GM19452 (cell line): ENCODE results near the gene KANSL1.
"Not testable (repeated sequence)": the region's sequence is repeated elsewhere in the genome, so short reads cannot be mapped to it uniquely, and the experiment has no call there.

Experiments
- ATAC-seq: cut with Tn5 transposase; IDR thresholded peaks from one replicate; pipeline ENCODE4 v1.9.1; 2021; ENCODE audit not compliant: unreplicated experiment

The KANSL1 gene

DNA sequence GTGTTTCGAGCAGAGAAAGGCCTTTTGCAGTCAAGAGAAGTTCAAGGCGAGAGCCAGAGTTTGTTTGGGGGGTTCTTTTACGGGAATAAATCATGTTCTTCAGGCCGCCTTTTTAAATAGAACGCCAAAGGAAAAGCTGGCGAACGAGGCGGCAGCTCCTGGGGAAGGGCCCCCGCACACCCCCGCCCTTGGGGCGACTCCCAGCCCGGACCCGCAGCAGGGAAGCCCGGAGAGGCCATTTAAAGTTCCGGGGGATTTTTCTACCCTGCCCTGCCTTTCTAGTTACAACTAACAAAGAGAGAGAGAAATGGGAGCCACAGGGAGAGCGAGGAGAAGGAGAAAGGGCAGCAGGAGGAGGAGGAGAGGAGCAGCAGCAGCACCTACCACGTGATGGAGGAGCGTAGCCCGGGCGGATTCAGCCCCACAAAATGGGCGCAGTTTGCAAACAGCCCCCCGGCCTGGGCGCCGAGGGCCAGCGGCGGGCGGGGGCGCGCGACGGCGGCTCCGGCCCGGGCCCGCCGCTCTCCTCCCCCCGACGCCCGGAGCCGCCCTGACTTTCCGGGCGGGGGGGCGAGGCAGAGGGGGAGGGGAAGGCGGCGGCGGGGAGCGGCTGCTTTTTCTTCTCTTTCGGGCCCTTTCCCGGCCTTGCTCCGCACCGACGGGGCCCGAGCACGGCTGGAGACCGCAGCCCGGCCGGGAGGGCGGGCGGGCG, 634 bp downstream of the KANSL1 start:
- ATAC-seq = peak; percentile 27

DNA sequence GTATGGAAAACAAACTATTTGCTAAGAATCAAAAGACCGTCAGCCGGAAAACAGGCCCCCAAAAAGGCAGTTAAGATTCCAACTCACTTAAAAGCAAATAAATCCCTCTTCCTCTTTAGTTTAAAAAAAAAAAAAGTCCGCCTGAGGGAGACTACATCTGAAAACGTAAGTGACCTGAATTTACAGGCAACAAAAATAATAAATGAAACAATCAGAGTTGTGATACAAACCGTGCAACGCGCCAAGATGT, 1.1 kb downstream of the KANSL1 start:
- no peak for ATAC-seq

DNA sequence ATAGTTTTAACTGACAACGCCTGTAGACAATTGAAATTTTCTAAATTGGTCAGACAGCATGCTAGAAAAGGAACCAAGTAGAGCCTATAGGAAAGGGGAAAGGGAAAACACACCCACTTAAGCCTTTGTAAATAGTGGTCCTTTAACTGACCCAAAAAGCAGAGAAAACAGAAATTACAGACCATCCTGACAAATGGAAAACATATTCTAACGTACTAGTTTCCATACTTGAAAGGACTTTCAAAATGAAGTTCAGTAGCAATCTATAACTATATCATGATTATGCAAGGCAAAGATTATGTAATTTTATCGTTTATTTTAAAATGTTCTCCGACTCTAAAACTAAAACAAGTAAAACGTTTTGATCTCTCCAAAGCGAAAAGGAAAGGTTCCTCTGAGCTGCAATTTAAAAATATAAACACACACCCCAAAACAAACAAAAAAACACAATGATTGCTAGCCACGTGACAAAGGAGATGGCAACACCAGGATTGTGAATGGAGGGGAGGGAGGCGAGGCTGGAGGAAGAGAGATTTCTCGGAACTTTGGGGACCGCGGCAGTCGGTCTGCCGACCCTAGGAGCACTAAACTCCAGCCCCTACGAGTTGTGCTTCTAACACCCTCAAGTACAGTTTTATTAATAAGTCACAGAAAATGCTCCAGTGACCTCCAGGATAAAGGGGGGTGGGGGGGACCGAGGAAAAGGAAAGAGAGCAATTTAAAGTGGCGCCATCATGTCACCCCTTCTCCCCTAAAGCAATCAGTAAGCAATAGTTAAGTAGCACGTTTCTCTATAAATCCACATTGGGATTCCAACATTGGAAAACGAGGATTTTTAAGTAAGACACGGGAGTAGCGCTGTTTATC, 1.7 kb downstream of the KANSL1 start:
- no peak for ATAC-seq

DNA sequence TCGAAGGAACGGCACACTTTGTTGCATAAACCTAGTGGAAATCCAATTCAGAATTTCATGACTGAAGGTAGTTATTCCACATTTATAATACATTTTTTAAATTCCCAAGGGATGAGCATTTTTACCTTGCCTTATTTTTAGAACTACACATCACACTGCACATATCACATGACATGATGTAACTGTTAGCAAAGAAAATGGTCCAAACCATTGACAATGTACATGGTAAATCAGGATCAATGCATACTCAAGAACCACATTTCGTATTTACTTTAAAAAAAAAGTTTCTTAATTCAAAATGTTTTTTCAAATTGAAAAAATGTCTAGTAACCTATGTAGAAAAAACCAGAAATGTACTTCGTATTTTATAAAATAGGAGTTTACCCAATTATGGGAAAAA, 2.5 kb downstream of the KANSL1 start:
- no peak for ATAC-seq

DNA sequence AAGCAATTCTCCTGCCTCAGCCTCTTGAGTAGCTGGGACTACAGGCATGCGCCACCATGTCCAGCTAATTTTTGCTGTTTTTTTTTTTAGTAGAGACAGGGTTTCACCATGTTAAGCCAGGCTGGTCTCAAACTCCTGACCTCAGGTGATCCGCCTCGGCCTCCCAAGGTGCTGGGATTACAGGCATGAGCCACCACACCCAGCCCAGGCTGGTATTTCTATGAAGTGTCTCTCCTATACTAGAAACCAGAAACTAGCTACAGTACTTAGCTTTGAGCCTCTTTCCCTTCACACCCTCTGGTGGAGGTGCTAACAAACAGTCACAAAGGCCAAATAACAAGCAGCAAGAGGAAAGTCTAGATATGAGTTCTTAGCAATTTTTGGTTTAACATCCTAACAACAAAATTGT, 6.4 kb downstream of the KANSL1 start:
- not testable (repeated sequence) for ATAC-seq

DNA sequence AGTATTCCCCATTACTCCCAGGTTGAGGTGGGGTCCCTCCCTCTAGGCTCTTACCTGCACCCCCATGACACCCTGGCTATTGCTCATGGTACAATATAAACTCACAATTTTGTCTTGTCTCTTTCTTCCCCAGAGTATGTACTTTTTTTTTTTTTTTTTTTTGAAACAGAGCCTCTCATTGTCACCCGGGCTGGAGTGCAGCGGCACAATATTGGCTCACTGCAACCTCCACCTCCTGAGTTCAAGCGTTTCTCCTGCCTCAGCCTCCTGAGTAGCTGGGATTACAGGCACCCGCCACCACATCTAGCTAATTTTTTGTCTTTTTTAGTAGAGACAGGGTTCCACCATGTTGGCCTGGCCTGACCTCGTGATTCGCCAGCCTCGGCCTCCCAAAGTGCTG, 8.5 kb downstream of the KANSL1 start:
- ATAC-seq = no peak

DNA sequence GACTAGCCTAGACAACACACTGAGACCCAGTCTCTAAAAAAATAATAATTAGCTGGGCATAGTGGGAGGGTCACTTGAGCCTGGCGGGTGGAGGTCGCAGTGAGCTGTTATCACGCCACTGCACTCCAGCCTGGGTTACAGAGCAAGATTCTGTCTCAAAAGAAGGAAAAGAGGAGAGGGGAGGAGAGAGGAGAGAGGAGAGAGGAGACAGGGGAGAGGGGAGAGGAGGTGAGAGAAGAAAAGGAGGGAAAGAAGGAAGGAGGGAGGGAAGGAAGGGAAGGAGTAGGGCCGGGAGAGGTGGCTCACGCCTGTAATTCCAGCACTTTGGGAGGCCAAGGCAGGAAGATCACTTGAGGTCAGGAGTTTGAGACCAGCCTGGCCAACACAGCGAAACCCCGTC, 9.8 kb downstream of the KANSL1 start:
- ATAC-seq = not testable (repeated sequence)

DNA sequence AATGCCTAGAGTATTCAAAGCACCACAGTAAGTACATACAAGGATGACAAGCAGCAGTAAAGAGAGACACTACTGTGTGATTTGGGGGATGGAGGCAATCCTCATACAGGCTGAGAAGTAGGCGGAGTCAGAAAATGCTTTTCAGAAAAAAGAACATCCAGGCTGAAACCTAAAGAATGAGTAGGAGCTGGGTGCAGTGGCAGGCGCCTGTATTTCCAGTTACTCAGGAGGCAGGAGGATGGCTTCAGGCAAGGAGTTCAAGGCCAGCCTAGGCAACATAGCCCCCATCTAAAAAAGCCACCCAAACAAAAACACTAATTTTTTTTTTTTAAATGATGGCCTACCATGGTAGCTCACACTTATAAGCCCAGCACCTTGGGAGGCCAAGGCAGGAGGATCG, 10.3 kb downstream of the KANSL1 start:
- no peak for ATAC-seq

DNA sequence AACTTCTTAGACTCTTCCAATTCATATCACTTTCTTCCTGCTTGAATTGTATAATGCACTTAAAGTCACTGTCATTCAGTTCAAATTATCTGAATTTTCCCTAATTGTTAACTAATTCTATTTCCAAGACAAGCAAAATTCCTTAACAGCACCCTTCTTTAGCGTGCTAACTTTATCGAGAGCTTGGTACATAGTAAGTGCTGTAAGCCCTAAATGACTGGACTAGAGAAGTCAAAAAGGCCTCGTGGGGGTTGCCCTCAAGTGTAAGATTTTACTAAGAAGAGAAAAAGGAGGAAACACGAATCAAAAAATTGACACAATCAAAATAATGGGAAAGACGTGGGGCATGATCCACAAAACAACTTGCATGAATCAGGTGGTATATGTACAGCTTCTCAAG, 11.3 kb downstream of the KANSL1 start:
- no peak for ATAC-seq

DNA sequence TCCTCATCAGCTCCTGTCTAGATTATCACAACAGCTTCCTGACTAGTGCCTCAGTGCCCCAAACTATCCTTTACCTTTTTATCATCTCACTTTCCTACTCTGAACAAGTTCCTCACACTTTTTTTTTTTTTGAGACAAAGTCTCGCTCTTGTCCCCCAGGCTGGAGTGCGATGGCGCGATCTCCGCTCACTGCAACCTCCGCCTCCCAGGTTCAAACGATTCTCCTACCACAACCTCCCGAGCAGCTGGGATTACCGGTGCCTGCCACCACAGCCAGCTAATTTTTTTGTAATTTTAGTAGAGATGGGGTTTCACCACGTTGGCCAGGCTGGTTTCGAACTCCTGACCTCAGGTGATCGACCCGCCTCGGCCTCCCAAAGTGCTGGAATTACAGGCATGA, 11.9 kb downstream of the KANSL1 start:
- not testable (repeated sequence) for ATAC-seq

DNA sequence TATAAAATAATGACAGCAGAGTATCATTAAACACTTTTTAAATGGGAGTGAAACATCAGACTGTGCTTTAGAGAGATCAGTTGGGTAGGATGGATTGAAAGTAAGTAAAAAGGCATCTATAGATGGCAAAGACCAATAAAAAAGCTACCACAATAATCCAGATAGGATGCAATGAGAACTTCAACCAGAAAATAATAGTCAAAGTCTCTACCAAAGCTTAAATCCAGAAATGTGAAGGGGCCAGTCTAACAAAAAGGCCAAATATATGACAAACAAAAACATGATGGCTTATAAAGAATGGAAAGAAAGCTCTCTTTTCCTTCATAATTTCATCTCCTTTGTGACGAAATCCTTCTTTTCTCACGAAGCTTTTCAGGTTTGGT, 12.3 kb downstream of the KANSL1 start:
- no peak for ATAC-seq

DNA sequence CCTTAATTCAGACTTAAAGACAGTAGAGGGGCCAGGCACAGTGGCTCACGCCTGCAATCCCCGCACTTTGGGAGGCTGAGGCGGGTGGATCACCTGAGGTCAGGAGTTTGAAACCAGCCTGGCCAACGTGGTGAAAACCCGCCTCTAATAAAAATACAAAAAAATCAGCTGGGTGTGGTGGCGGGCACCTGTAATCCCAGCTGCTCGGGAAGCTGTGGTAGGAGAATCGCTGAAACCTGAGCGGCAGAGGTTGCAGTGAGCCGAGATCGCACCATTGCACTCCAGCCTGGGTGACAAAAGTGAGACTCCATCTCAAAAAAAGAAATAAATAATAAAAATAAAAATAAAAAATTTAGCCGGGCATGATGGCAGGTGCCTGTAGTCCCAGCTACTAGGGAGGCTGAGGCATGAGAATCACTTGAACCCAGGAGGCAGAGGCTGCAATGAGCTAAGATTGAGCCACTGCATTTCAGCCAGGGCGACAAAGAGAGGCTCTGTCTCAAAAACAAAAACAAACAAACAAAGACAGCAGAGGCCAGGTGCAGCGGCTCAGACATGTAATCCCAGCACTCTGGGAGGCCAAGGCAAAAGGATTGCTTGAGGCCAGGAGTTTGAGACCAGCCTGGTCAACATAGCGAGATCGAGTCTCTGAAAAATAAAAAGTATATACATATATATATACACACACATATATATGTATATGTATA, 12.9 kb downstream of the KANSL1 start:
- ATAC-seq = not testable (repeated sequence)

DNA sequence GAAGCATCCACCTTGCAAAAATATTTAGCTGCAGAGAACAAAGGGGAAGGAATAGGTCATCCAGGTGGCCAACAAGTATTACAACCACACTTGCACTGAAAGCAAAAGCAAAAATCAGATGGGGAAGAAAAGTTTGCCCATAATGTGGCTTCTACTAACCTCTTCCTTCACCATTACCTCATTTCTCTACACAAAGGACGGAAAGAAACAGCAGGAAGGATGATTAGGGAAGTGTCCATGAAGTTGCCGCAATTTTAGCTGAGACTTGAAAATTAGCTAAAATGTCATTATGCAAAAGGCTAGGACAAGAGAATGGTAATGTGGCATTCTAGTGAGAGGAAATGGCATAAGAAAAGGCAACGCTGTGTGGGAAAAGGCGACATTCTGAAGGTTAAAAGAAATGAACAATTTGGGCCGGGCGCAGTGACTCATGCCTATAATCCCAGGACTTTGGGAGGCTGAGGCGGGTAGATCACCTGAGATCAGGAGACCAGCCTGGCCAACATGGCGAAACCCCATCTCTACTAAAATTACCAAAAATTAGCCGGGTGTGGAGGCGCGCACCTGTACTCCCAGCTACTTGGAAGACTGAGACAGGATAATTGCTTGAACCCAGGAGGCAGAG, 13.7 kb downstream of the KANSL1 start:
- ATAC-seq = no peak

DNA sequence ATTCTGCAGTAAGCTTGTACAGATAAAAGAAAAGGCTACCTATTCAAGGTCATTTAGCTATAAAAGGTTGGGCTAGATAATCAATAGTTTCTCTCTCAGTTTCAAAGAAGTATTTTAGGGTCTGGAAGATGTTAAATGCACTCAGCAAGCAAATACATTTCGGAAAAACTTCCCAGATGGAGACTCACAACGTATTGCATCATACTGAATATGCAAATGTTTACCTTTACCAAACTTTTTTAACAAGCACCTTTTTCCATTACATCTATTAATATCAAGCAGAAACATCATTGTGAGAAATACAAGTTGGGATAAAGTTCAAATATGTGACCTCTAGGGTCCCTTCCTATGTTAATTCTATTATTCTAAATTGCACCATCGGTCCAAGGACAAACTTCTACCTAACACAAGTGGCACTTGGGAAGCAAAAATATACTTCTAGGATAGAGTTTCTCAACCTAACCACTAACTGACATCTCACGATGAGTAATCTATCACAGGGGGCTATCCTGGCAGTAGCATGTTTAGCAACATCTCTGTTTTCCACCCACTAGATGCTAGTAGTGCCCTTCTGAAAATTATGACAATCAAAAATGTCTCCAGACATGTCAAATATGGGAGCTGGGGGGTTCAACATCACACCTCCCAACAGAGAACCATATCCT, 14.5 kb downstream of the KANSL1 start:
- ATAC-seq = no peak

DNA sequence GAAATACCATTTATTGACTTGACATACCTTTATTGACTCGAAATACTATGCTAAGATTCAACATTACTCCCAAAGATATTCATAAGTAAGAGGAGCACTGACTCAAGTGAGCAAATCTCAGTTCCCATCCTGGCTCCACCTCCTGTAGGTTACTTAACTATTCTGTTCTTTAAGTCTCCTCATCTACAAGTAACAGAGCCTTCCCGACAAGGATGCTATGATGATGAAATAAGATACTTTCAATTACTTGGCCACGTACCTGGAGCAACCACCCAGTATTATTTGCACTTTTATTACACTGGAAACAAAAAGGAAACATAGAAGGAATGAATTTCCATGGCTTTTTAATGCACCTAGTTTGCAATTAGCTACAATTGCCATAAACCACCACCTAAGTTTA, 16.3 kb downstream of the KANSL1 start:
- no peak for ATAC-seq

DNA sequence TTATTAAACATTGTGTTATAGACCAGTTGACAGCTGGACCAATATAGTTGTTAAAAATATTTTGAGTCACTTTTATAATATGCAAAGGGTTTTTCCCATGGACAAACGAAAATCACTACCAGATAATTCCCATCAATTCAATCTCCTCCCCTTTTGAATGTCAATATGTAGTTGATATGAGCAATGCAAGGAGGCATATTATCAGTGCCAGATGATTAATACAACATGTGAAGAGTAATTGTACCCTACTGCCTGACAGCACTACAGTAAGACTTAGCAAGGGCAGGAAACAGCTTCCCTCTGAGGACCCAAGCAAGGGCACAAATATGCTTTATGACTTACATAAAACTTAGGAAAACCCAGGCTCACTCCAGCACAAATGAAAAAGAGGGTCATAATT, 17.3 kb downstream of the KANSL1 start:
- ATAC-seq = no peak

DNA sequence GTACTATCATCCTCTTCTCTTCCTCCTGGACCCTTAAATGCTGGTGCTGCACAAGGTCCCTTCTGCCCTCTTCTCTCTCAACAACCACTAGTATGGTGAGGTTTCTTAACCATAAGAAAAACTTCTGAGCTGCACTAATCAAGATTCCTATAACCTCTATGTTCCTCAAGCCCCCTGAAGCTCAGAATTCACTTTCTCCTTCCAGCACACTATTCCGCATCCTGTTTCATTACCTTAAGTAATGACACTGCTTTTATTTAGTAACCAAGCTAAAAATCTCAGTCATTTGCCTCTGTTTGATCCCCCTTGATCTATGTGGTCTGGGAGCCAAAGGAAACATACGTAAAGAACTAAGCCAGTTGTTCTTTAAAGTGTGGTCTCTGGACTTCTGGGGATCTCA, 20.1 kb downstream of the KANSL1 start:
- ATAC-seq = no peak

DNA sequence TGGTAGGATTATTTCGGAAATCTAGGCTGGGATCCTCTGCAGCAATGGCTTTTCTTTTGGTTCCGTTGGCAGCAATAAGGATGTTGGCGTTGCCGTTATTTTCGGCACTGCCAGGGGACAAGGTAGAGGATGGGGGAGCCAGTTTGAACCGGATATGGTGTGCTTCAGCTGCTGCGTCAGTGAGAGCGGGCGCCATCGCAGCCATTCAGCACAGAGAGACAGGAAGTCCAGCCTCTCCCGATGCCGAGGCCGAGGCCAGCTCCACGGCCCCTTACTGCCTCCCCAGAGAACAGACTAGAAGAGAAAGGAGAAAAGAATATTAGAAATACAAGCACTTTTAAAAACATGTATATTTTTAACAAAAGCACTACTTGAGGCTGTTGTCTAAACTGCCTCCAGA, 21.3 kb downstream of the KANSL1 start:
- no peak for ATAC-seq

DNA sequence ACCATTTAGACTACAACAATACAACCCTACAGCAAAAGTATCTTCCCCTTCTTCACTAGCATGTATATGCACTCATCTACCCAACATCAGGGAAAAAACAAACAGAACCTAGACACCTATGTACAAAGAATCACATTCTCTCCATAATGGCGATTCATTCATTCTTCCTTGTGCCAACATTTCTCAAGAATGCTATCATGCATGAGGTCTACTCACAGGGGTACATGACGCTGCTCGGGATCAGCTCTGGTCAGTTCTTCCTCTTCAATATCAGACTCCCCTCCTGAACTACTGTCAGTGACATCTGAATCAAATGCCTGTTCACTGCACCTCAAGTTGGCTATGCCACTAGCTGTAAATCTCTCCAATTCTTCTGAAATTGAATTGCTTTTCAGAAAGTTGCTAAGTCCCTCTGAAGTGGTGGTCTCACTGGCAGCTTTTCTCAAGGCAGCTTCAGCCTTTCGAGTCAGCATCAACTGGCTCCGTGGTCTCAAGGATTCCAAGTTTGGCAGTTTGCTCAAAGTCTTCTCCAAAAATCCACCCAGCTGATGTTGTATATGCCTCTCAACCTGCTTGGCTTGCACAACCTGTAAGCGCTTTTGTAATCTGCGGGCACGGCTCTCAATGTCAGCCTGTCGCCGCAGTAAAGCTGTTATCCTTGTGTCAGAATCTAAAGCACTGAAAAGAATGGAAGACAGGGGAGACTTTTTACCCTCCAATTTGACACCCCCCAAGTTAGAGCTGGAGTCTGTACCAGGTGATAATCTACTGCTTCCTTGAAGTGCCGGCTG, 22.4 kb downstream of the KANSL1 start:
- ATAC-seq = no peak

DNA sequence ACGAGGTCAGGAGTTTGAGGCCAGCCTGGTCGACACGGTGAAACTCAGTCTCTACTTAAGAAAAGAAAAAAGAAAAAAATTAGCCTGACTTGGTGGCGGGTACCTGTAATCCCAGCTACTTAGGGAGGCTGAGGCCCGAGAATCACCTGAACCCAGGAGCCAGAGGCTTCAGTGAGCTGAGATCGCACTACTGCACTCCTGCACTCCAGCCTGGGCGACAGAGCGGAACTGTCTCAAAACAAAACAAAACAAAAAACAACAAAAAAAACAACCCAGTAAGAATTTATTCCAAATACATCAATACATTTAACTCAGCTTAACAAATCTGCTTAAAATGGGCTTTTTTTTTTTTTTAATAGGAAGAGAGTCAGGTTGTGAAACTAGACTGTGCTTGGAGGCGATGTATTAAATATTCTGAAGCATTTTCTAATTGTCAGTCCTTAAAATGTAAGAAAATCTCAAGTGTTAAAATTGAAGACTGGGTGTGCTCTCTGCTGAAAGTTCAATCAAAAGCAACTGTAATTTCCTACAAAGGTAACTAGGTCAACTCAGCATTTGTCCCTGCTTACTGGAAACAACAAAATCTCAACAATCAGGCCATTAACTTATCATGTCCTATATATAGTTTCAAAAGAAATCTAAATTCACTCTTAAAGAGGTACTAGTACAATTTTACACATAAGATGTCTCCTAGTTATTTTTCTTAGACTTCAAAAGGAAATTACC, 23.2 kb downstream of the KANSL1 start:
- no peak for ATAC-seq
